ENCODE data around the gene TMEM95.

DNA sequence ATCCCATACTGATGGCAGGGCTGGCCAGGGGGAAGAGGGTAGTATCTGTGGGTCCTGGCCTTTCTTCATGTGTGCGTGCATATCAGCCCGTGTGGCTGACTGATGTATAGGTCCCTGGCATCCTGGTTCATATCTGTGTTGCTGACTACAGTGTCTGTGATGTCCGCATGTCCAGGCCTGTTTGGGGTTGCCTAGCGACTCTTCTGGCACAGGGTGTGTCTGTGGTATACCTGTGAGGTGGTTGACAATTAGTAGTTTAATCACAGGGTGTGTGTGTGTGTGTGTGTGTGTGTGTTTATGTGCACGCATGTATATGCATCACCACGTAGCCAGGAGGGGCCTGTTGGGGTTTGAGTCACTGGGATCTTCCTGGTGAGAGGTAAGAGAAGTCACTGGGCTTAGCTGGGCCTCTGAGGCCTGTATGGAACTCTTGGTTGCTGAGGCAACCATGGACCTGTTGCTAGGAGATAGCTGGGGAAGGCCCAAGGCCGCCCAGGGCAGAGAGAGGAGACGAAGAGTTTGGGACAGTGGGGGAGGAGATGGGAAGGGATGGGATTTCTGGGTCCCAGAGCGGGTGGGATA, 603 bp upstream of the TMEM95 start:
- TF ChIP-seq EZH2phosphoT487 (IDR thresholded peaks at IDR 0.05; ENCODE audit: low read depth), result no peak
- TF ChIP-seq, protein P1, sequence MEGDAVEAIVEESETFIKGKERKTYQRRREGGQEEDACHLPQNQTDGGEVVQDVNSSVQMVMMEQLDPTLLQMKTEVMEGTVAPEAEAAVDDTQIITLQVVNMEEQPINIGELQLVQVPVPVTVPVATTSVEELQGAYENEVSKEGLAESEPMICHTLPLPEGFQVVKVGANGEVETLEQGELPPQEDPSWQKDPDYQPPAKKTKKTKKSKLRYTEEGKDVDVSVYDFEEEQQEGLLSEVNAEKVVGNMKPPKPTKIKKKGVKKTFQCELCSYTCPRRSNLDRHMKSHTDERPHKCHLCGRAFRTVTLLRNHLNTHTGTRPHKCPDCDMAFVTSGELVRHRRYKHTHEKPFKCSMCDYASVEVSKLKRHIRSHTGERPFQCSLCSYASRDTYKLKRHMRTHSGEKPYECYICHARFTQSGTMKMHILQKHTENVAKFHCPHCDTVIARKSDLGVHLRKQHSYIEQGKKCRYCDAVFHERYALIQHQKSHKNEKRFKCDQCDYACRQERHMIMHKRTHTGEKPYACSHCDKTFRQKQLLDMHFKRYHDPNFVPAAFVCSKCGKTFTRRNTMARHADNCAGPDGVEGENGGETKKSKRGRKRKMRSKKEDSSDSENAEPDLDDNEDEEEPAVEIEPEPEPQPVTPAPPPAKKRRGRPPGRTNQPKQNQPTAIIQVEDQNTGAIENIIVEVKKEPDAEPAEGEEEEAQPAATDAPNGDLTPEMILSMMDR (IDR thresholded peaks at IDR 0.05; ENCODE audit: low read depth, low read length), result no peak

Data from OCI-LY3 (cell line).